IPS DF 19.7 (cell line): ENCODE data around the gene MAN1A1.
"Not testable (repeated sequence)": the region's sequence is repeated elsewhere in the genome, so short reads cannot be mapped to it uniquely, and the experiment has no call there.

Source experiments
- DNase-seq: peaks from one replicate; pipeline ENCODE4 v3.0.0-alpha.2; 2013; ENCODE audit warnings: low read depth, low spot score

The MAN1A1 gene

DNA sequence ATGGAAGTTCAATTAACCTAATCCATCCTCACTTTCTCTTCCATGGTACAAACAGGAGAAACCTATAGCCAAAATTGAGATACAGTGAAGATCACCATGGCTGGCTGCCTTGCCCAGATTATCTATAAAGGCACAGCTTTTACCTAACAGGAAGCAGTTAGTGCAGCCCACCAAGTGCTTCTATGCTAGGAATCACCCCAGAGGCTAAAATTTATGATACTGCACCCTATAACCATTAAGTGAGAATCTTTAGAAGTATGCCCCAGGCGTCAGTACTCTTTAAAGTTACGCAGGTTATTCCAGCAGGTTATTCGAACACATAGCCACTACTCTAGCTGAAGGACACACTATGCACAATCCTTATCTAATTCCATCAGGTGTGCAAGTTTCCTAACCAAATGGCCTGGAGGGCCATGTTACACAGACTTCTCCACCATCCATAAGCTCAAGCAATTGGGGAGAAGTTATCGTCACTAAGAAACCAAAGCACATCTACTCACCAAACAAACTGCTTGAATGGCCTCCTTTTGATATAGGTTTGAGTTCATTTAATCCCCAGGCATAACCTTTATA is 43.1 kb downstream of the MAN1A1 start:
- DNase-seq, result no peak

DNA sequence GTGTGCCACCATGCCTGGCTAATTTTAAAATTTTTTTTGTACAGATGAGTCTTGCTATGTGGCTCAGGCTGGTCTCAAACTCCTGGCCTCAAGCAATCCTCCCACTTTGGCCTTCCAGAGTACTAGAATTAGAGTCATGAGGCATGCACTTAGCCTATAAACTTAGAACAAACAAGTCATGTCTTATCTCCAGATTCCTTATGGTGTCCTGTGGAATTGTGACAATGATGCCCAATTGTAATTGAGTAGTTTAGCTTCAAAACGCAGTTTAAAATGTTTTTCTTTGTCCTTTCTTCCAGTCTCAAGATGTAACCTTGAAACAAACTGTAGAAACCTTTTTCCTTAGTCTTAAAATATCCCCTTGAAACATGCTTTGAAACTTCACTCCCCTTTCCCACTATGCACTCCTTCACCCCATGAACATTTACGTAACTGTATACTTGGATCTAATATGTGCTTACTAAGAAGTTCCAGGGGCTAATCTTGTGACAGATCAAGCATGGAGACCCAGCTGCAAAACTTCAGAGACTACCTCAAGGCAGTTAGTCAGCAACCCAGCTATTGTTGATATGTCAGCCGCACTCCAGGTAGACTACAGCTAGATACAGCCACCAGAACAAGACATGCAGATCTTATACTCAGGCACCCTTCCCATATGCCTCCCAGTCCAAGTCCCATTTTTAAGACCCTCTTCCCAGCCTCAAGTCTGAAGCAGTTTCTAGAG is 46.2 kb downstream of the MAN1A1 start:
- no peak for DNase-seq

DNA sequence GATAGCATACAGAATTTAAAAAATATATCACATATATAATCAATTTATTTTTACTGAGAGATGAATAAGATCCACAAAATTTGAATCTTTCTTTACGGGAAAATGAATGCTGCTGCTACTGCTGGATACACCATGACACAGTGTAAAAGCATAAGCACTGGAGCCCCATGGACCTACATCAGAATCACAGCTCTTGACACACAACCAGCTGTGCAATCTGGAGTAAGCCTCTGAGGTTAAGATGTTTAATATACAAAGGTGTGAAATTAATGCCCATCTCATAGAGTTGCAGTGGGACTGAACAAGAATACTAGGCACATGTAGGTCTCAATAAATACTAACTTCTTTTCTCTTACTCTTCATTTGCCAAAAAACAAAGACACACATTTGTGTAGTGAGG is 48.1 kb downstream of the MAN1A1 start:
- DNase-seq, result no peak

DNA sequence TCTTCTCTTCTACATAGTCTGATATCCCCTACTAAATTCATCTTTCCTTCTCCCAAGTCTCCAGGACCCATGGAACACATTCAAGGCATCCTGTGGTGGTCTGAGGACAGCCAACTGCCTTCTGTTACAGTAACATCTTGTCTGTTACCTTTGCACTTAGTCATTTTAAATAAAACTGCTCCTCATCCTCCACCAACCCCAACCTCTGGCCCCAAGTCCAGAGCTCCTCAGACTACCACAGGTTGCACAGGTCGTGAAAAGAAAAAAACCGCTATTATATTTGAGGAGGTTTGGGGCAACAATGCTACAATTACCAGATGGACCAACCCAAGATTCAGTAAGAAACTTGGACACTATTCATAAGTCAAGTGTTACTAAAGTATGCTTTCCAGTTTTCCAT is 49.9 kb downstream of the MAN1A1 start:
- no peak for DNase-seq

DNA sequence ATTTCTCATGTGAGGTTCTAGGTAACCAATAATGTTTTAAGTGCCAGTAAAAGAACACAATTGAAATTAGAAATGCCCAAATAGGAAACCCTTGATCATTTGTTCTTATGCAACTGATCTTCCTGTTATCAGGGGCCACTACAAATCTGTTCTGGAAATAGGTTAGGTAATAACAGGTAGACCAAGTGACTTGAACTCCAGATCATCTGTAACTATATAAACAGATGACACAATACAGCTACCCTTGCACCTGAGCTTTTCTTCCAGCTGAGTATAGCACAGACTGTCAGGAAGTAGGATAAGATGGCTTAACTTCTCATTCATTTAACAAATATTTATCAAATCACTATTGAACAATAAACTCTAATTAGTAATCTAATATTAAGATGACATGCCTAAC is 52.5 kb downstream of the MAN1A1 start:
- DNase-seq, result no peak

DNA sequence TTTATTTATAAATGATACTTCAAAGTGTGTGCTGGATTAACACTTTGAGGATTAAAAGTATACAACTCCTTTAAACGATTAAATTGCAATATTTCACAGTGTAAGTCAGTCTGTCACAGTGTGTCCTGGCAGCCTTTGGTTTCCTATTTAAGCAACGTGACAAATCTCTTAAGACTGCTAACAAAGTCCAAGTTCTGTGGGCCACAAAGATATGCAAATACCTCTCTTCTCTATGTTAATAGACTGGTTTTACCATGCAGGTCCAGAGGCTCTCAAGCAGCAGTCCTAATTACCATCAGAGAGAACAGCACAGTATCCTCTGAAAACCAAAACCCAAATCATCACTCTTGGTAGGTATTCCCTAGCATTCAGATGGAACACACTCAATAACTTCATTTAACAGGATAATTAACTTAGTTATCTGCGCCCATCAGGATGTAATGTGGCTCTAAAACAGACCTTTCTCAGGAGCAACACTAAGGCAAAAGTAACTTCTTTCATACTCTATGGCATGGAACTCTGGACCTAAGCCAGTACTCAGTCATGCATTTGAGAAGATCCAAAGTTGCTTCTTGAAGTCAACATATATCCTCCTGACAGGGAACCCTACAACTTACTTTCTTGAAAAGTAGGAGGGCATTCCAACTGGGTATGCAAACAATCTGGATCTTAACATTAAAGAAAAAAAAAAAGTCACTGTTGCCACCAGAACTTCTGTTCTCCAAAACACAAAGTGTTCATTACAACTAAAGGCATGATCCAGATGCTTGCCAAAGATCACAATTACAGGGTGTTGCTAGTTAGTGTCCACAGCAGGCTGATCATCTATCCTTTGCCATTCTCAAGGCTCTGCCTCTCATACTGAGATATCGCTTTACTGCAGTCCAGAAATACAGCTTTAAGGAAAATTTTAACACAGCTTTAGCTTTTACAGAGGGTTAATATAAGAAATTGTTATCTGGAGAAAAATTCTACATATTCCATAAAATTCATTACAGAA is 53.2 kb downstream of the MAN1A1 start:
- DNase-seq, result no peak

DNA sequence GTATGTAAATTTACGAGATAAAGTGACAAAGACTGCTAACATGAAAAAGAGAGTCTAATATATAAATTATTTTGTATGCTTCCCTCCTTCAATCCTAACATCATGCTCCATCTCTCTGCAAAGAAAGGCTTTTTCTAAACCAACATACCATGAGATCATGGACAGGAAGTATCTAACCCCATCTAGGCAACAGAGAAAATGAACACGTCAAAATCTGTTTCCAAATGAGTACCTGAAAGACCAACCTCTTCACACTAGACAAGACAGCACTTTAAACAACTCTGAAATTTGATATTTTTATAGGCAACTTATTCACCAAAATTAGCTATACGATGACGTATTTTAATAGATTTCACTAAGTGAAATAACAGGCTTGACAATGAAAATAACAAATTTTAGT is 54.6 kb downstream of the MAN1A1 start:
- DNase-seq, result no peak

DNA sequence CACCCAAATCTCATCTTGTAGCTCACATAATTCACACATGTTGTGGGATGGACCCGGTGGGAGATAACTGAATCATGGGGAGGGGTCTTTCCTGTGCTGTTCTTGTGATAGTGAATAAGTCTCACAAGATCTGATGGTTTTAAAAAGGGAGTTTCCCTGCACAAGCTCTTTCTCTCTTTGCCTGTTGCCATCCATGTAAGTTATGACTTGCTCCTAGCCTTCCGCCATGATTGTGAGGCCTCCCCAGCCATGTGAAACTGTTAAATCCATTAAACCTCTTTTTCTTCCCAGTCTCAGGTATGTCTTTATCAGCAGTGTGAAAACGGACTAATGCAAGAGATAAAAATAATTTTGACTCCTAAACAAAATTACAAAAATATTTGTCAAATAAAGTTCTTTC is 58.5 kb downstream of the MAN1A1 start:
- DNase-seq, result not testable (repeated sequence)

DNA sequence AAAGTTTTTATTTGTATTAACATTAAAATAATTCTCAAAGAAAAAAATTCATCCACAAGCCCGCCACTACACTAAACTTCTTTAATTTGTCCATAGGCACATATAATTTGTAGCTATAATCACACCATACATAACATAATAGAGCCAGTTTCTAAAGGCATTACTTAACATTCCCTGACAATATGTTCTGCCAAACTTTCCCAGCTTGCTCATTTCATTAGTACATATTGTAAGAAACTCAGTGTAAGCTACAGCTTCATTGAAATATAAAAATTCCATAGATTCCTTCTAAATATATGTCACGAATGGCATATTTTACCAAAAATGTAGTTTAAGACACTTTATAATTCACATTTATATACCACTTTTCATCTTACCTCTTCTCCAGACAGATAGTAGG is 59.3 kb downstream of the MAN1A1 start:
- DNase-seq, result no peak

DNA sequence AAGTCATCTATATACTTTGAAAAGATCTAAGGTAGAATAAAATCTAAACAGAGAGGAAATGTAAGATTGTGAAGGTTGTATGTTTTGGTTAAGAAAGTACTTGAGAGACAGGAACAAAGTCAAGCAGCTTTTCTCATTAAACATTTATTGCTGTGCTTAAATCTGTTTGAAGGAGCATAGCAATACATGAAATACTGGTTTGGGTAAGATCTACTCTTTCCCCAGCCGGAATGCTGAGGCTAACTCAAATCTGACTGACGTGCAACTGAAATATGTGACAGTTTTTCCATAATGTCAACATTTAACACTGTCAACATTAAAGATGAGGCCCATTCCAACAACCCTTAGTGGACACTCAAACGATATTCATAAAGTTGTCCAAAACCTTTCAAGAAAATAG is 59.9 kb downstream of the MAN1A1 start:
- no peak for DNase-seq

DNA sequence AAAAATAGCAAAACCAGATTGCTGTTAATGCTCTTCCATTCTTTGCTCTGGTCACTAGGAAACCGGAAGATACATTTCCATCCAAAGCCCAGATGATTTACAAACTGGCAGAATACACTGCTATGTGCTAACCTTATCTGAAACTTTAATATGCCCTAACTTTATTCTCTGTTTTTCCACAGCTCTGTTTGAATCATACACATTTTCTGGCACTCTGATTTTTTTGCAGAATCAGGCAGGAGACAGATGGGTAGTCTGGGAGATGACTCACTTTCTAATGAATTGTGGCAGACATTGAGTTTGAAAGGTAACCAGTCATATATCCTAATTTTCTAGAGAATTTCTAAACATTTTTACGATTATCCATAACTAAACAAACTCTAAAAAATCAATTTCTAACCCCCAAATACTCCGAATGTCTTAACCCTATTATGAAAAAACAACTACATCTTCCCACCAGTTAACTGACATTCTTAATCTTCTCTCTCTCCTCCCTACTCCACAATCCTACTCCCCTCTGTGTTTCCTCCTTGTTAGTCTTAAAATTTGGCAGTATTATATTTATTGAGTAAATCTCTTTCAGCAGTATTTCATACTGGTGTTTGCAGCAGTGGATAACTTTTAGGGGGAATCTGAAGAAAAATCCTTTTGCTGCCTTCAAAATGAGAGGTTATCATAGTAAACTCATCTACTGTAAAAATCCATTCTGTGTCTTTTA is 63.5 kb downstream of the MAN1A1 start:
- no peak for DNase-seq

DNA sequence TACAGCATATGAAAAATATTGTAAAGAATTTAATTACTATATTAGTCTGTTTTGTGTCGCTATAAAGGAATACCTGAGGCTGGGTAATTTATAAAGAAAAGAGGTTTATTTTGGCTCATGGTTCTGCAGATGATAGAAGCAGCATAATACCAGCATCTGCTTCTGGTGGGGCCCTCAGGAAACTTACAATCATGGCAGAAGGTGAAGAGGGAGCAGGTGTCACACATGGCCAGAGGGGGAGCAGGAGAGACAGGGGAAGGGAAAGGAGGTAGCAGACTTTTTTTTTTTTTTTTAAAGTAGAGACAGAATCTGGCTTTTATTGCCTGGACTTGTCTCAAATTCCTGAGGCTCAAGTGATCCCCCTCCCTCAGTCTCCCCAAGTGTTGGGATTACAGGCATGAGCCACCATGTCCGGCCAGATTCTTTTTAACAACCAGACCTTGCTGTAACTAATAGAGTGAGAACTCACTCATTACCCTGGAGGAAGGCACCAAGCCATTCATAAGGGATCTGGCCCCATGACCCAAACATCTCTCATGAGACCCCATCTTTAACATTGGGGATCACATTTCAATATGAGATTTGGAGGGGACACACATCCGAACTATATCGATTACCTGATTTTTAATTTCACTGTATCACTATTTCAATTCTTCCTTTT is 64.6 kb downstream of the MAN1A1 start:
- DNase-seq, result no peak

DNA sequence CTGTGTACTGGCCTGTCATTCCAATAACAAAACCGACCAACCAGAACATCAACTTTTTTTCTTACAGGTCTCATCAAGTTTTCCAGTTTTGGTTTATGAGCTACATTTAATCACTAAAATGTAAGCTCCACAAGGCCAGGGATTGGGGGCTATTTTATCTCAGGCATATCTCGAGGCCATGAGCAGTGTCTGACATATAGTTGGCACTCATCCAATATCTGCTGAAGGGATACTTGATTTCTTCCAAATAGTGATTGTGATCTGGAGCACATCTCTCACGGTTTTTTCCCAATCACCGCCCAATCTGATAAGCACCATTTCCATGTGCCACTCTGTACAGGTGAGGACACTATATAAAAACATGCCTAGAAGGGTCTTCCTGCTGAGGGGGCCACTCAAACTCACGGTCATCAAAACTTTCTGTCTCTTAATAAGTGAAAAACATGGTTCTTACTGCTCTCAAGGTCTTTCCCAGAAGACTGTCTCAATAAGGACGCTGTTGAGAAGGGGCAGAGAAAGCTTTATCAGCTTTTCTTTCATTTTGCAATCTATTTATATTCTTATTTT is 65.5 kb downstream of the MAN1A1 start:
- DNase-seq, result no peak

DNA sequence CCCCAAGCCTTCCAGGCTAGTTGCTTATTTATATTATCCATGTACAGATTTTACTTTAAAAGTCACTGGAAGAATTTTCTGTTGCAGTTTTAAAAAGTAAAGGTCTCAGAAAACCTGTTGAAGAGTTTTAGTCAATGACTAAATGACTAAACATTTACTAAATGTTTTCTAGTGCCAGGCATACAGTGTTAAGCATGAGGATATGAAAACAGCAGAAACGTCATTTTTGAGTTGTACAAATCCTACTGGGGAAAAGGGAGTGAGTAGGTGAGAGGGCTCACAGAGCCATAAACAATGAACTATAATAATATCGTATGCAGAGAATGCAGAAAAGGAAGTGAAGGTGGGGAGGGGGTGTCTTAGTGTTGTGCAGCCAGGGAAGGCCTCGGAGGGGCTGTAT is 66.3 kb downstream of the MAN1A1 start:
- no peak for DNase-seq

DNA sequence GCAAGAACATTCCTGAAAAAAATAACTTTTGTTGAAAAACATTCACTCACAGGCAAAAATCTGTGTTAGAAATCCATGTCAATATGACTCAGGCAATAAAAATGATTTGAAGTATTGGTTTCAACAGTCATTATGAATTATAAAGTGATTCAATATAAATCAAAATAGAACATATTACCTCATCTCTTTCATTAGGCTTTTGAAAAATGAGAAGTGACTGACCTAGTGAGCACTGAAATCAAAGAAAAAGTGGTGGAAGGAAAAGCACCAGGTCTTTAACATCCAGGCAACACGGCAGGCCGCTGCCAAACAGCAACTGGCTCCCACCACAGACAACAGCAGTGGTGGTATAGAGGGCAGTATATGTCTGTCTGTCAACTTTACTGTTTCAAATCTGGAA is 68.9 kb downstream of the MAN1A1 start:
- DNase-seq, result no peak

DNA sequence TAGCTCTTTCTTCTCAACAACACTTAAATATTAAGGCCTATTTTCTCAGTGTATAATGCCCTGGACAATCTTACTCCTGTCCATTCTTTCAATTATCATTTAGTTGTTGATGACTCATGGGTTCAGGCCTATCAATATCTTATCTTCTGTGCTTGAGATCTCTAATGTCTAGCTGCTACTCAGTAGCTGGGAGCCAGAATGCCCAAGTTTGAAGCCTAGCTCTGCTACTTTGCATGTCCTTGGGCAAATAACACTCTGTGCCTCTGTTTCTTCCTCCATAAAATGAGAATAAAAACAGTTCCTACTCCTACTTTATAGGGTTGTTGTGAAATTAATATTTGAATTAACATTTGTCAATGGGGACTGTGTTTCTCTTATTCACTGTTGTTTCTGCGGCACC is 69.5 kb downstream of the MAN1A1 start:
- no peak for DNase-seq

DNA sequence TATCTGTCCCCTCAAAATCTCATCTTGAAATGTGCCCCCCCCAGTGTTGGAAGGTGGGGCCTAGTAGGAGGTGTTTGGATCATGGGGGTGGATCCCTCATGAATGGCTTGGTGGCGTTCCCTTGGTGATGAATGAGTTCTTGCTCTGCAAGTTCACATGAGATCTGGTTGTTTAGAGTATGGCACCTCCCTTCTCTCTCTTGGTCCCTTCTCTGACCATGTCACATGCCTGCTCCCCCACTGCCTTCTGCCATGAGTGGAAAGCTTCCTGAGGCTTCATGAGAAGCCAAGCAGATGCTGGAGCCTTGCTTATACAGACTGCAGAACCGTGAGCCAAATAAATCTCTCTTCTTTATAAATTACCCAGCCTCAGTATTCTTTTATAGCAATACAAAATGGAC is 70.9 kb downstream of the MAN1A1 start:
- no peak for DNase-seq

DNA sequence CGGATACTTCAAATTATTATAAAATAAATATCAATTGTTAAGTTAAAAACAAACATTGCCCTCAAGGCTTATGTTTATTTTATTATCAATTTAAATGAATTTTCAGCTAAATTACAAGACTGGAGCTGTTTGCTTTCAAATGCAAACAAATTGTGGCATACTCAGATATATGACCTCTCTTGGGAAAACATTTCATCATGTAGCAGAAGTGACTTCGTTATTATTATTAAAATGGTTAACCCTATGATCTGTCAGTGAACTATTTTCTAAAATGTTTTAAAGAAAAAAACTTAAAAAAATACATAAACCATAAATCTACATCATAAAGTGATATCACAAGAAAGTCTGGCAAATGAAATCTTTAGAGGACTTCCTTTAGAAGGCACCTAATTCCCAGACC is 72.5 kb downstream of the MAN1A1 start:
- no peak for DNase-seq

DNA sequence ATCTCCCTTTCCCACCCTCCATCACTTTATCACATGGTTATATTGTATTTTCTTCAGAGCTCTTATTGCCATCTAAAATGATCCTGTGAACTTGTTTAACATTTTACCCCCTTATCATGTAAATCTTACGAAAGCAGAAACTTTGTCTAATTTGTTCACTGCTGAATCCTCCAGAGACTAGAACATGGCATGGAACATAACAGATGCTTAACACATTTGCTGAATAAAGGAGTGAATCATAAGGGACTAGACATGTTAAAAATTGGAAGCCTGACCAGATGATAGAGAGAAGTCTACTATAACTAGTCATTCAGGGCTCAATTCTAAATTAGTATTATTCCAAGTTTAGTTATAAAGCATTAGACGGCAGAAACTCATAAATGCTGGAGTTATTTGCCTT is 73.3 kb downstream of the MAN1A1 start:
- no peak for DNase-seq

DNA sequence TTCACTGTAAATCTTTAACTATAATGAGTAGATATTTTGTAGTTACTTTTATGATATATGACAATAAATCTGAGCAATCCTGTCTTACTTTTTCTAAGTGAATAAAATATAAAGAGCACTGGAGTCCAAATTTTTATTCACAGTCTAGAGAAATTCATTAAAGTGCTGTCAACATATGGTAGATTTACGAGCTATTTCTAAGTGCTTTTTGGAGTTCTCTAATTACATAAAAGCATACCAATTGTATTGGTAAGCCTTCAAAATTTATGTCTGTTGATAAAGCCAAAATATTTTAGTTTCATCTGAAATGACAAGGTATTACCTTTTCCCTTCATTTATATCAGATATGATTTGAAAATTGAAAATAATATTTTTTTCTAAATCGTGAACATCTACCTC is 75.4 kb downstream of the MAN1A1 start:
- DNase-seq, result no peak
